K562 (cell line): ENCODE measurements around the gene DHDH. TPM values are rescaled to one million over a fixed set of nuclear protein-coding genes. Genes with fewer than 3 reads are reported as not detected.
A peak's percentile ranks its signal among the peaks of the same experiment; 100 is the strongest.

Source experiments
- BRCA1 ChIP-seq, 2 experiments: fragments of 450-650 bp in 1 of 2; sonication (generic) in 1 of 2; formaldehyde crosslinking in 1 of 2; IDR thresholded peaks; 2 replicates each; pipeline versions ENCODE4 v1.5.0 to v1.6.1; 2017 to 2020; ENCODE audit warnings: mild to moderate bottlenecking in 1 of 2, missing genetic modification reagents in 1 of 2
- ELF1 ChIP-seq: fragments of 200-800 bp; sonication (Bioruptor generic); IDR thresholded peaks from 2 replicates; pipeline ENCODE4 v1.6.1; 2016; ENCODE audit warnings: missing genetic modification characterization, missing compliant biosample characterization
- ETV6 ChIP-seq, 3 experiments: fragments of 150-350 bp in 1 of 3; sonication (generic) in 1 of 3; formaldehyde crosslinking in 1 of 3; IDR thresholded peaks; 2 replicates each; pipeline versions ENCODE4 v1.6.1 to v1.8.0; 2014 to 2022; ENCODE audit warnings: borderline replicate concordance in 2 of 3, low read depth in 2 of 3, antibody characterized with exemption in 1 of 3, low read length in 1 of 3, mild to moderate bottlenecking in 1 of 3, missing genetic modification reagents in 1 of 3
- FOXK2 ChIP-seq, 2 experiments: fragments of 450-650 bp; IDR thresholded peaks in 1 of 2; conservative IDR thresholded peaks in 1 of 2; 2 replicates each; pipeline ENCODE4 v1.6.1; 2016; ENCODE audit warnings: low read depth in 2 of 2, mild to moderate bottlenecking in 1 of 2
- GATAD2B ChIP-seq: fragments of 450-650 bp; IDR thresholded peaks from 2 replicates; pipeline ENCODE4 v1.6.1; 2017; ENCODE audit warnings: mild to moderate bottlenecking, borderline replicate concordance
- HEY1 ChIP-seq: fragments of 250-450 bp; sonication (Bioruptor Pico); IDR thresholded peaks from 2 replicates; pipeline ENCODE4 v1.5.0; 2020; ENCODE audit warnings: mild to moderate bottlenecking, moderate library complexity, borderline replicate concordance
- SMAD1 ChIP-seq: fragments of 150-350 bp; IDR thresholded peaks from 2 replicates; pipeline ENCODE4 v1.6.1; 2014; ENCODE audit warnings: low read length, low read depth; ENCODE audit not compliant: partially characterized antibody
- TEAD4 ChIP-seq, 2 experiments: sonication (generic) in 1 of 2; formaldehyde crosslinking in 1 of 2; IDR thresholded peaks; 2 replicates each; pipeline versions ENCODE4 v1.6.1 to v1.8.0; 2012 to 2022; ENCODE audit warnings: borderline replicate concordance in 1 of 2, inconsistent platforms in 1 of 2, low read length in 1 of 2, mild to moderate bottlenecking in 1 of 2, missing genetic modification reagents in 1 of 2
- ZBTB17 ChIP-seq: fragments of 450-650 bp; formaldehyde crosslinking; IDR thresholded peaks from 2 replicates; pipeline ENCODE4 v1.4.0; 2020; ENCODE audit warnings: mild to moderate bottlenecking
- ZNF41 ChIP-seq: fragments of 250-450 bp; sonication (Bioruptor Pico); conservative IDR thresholded peaks from 2 replicates; pipeline ENCODE4 v1.4.0; 2020; ENCODE audit warnings: mild to moderate bottlenecking
- ZNF551 ChIP-seq: fragments of 250-450 bp; sonication (Bioruptor Pico); IDR thresholded peaks from 2 replicates; pipeline ENCODE4 v1.5.0; 2021; ENCODE audit warnings: mild to moderate bottlenecking, moderate library complexity
- ZNF584 ChIP-seq: fragments of 200-800 bp; sonication (Bioruptor generic); IDR thresholded peaks from 2 replicates; pipeline ENCODE4 v1.6.1; 2016; ENCODE audit warnings: low read depth, mild to moderate bottlenecking, missing genetic modification characterization, missing compliant biosample characterization
- ZNF644 ChIP-seq: fragments of 200-800 bp; sonication (Bioruptor generic); IDR thresholded peaks from 2 replicates; pipeline ENCODE4 v1.6.1; 2016; ENCODE audit warnings: low read depth, missing genetic modification characterization, missing compliant biosample characterization
- polyA plus RNA-seq, 8 experiments: library from polyadenylated mRNA; depleted of rRNA in 4 of 8; stranded (reverse) in 5 of 8; unstranded in 3 of 8; fragments of >200 nt; fragmentation: Nextera tagmentation in 2 of 8; fragmentation: Illumina TruSeq in 1 of 8; extraction: Ambion mirVana in 2 of 8; extraction: Trizol in 1 of 8; gene quantifications; 2 replicates each; pipeline versions ENCODE4 v1.2.1 to v1.2.3, GENCODE V29; 2011 to 2014; ENCODE audit warnings: inconsistent platforms in 1 of 8, missing spikeins in 1 of 8
- total RNA-seq, 7 experiments: library from RNA; depleted of rRNA in 6 of 7; stranded (reverse); fragments of >200 nt in 6 of 7; fragmentation: Illumina TruSeq in 2 of 7; extraction: Trizol in 2 of 7; gene quantifications; 2 replicates each; pipeline versions ENCODE4 v1.2.1 to v1.2.3, GENCODE V29; 2011 to 2021; ENCODE audit warnings: low replicate concordance in 1 of 7
- TF ChIP-seq, protein P1 (sequence below): fragments of 250-450 bp; sonication (Bioruptor Pico); IDR thresholded peaks from 2 replicates; pipeline ENCODE4 v1.5.1; 2021; ENCODE audit warnings: mild to moderate bottlenecking
- TF ChIP-seq, protein P2 (sequence below): fragments of 450-650 bp; IDR thresholded peaks from 2 replicates; pipeline ENCODE4 v1.6.1; 2017; ENCODE audit warnings: mild to moderate bottlenecking, moderate library complexity
- TF ChIP-seq, protein P3 (sequence below), 2 experiments: fragments of 450-650 bp in 1 of 2; IDR thresholded peaks; 2 replicates each; pipeline ENCODE4 v1.6.1; 2011 to 2017; ENCODE audit warnings: low read depth in 2 of 2, antibody characterized with exemption in 1 of 2, borderline replicate concordance in 1 of 2, low read length in 1 of 2, mild to moderate bottlenecking in 1 of 2, mixed read lengths in 1 of 2; ENCODE audit not compliant: control insufficient read depth in 1 of 2

The DHDH gene
- total and polyA plus RNA-seq, 9 of the 15 experiments (the other 6 are each of a cell fraction or from before 2014, with no cell fraction given): 0.37 to 1.9 (median 0.87) TPM

DNA sequence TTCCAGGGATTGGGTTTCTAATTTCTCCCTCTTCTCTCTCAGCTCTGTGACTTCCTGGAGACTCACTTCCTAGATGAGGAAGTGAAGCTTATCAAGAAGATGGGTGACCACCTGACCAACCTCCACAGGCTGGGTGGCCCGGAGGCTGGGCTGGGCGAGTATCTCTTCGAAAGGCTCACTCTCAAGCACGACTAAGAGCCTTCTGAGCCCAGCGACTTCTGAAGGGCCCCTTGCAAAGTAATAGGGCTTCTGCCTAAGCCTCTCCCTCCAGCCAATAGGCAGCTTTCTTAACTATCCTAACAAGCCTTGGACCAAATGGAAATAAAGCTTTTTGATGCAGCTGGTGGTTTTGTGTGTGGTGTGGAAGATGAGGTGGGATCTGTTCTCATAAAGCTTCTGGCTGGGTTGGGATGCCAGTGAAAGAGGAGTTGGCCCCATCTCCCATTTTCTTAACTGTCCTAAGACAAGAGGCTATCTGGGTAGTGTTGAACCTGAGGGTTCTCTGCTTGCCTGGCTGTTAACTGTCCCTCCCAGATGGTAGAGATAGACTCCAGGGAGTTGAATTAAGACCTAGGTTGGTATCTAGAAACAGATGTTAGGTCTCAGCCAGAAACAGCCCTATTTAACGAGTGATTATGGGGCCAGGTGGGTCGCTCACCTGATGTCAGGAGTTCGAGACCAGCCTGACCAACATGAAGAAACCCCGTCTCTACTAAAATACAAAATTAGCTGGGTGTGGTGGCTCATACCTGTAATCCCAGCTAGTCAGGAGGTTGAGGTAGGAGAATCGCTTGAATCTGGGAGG, 33.2 kb downstream of the DHDH start (continued):
- TF ChIP-seq SMAD1 (peak; percentile 25), BRCA1 (IDR thresholded peaks at IDR 0.05) (no peak), BRCA1 (CRISPR knock-in tag; IDR thresholded peaks at IDR 0.05) (no peak), ELF1 (tag) (peak; percentile 59), ZNF41 (CRISPR knock-in tag) (no peak; the same call in 1 of the 2 replicates), FOXK2 (conservative IDR thresholded peaks at IDR 0.05 in 1 of 2, IDR thresholded peaks at IDR 0.05 in 1 of 2; ENCODE audit: low read depth in 2 of 2) (0 out of 4 replicates have a peak, but pooled peaks have one; percentile 12 to 17), ZNF584 (CRISPR knock-in tag) (0 out of 2 replicates have a peak, but pooled peaks have one; percentile 31), TEAD4 (IDR thresholded peaks at IDR 0.05; ENCODE audit: low read length) (peak; percentile 40), TEAD4 (CRISPR knock-in tag; IDR thresholded peaks at IDR 0.05; ENCODE audit: borderline replicate concordance) (no peak), ZNF644 (tag) (no peak), ETV6 (IDR thresholded peaks at IDR 0.05; ENCODE audit: borderline replicate concordance in 1 of 2, low read depth in 2 of 2, low read length in 1 of 2) (peak in 1 of 2 experiments; percentile 70; a peak in 1 of 4 replicates), ETV6 (CRISPR knock-in tag; IDR thresholded peaks at IDR 0.05; ENCODE audit: borderline replicate concordance) (no peak), GATAD2B (no peak), ZBTB17 (CRISPR knock-in tag) (no peak), HEY1 (CRISPR knock-in tag) (0 out of 2 replicates have a peak, but pooled peaks have one; percentile 14), ZNF551 (CRISPR knock-in tag) (no peak)
- TF ChIP-seq, protein P1, sequence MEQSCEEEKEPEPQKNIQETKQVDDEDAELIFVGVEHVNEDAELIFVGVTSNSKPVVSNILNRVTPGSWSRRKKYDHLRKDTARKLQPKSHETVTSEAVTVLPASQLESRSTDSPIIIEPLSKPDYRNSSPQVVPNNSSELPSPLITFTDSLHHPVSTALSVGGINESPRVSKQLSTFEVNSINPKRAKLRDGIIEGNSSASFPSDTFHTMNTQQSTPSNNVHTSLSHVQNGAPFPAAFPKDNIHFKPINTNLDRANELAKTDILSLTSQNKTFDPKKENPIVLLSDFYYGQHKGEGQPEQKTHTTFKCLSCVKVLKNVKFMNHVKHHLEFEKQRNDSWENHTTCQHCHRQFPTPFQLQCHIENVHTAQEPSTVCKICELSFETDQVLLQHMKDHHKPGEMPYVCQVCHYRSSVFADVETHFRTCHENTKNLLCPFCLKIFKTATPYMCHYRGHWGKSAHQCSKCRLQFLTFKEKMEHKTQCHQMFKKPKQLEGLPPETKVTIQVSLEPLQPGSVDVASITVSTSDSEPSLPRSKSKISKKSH (CRISPR knock-in tag): peak; percentile 7; the same call in 1 of the 2 replicates
- TF ChIP-seq, protein P2, sequence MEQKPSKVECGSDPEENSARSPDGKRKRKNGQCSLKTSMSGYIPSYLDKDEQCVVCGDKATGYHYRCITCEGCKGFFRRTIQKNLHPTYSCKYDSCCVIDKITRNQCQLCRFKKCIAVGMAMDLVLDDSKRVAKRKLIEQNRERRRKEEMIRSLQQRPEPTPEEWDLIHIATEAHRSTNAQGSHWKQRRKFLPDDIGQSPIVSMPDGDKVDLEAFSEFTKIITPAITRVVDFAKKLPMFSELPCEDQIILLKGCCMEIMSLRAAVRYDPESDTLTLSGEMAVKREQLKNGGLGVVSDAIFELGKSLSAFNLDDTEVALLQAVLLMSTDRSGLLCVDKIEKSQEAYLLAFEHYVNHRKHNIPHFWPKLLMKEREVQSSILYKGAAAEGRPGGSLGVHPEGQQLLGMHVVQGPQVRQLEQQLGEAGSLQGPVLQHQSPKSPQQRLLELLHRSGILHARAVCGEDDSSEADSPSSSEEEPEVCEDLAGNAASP: no peak
- TF ChIP-seq, protein P3, sequence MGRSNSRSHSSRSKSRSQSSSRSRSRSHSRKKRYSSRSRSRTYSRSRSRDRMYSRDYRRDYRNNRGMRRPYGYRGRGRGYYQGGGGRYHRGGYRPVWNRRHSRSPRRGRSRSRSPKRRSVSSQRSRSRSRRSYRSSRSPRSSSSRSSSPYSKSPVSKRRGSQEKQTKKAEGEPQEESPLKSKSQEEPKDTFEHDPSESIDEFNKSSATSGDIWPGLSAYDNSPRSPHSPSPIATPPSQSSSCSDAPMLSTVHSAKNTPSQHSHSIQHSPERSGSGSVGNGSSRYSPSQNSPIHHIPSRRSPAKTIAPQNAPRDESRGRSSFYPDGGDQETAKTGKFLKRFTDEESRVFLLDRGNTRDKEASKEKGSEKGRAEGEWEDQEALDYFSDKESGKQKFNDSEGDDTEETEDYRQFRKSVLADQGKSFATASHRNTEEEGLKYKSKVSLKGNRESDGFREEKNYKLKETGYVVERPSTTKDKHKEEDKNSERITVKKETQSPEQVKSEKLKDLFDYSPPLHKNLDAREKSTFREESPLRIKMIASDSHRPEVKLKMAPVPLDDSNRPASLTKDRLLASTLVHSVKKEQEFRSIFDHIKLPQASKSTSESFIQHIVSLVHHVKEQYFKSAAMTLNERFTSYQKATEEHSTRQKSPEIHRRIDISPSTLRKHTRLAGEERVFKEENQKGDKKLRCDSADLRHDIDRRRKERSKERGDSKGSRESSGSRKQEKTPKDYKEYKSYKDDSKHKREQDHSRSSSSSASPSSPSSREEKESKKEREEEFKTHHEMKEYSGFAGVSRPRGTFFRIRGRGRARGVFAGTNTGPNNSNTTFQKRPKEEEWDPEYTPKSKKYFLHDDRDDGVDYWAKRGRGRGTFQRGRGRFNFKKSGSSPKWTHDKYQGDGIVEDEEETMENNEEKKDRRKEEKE (IDR thresholded peaks at IDR 0.05; ENCODE audit: borderline replicate concordance in 1 of 2, control insufficient read depth in 1 of 2, low read depth in 2 of 2, low read length in 1 of 2): peak in 1 of 2 experiments; percentile 4; a peak in 1 of 4 replicates
